Anterior cingulate cortex (tissue), 58 donors: Measurements from ENCODE around the gene CMBL.
"Not testable (repeated sequence)": the region's sequence is repeated elsewhere in the genome, so short reads cannot be mapped to it uniquely, and the experiment has no call there.

ENCODE experiments used
- DNase-seq, 58 donors: peaks; one replicate each; lab custom pipeline; 2025; lab: John Stamatoyannopoulos, UW

The CMBL gene

DNA sequence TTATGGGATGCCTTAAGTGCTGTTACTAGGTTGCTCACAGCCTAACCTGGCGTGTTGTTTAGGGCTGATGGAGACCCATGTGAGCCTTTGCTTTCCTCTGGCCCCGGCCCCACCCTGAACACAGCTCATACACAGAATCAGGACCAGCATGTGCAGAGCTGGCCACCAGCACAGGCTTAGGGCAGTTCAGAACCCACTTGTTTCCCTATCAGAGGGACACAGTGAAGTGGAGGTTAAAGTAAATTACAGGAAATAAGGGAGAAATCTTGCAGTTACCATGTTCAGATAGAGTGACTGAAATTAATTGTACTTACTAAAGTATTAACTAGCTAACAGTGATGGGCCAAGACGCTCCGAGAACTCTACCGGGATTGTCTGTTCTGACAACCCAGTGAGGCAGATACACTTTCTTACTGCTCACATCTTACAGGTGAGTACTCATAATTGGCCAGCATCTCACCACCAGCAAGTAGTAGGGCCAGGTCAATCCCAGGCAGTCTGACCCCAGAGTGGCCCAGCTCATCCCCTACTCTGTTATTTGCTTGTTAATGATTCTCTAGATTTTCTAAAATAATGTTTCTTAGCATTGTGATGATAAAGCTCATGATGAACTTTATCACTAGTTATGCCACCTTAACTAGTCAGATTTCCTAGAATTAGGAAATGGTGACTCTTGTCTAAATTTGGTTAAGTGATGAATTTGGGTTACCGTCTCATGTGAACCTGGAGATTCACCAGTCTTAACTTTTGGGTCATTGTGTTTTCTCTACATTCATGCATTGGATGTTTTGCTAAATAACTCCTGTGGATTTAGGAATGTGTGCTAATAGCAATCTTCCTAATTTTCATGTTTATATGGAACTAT is 42.2 kb downstream of the CMBL start:
- DNase-seq = no peak

DNA sequence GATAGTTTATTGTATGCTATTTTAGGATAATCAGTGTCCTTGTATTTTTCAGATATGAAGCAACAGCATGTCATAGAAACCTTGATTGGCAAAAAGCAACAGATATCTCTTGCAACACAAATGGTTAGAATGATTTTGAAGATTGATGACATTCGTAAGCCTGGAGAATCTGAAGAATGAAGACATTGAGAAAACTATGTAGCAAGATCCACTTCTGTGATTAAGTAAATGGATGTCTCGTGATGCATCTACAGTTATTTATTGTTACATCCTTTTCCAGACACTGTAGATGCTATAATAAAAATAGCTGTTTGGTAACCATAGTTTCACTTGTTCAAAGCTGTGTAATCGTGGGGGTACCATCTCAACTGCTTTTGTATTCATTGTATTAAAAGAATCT is 43.1 kb downstream of the CMBL start:
- DNase-seq = no peak

GRCh38 chr5:10262995-10263394 is 44.7 kb downstream of the CMBL start:
- DNase-seq = no peak

DNA sequence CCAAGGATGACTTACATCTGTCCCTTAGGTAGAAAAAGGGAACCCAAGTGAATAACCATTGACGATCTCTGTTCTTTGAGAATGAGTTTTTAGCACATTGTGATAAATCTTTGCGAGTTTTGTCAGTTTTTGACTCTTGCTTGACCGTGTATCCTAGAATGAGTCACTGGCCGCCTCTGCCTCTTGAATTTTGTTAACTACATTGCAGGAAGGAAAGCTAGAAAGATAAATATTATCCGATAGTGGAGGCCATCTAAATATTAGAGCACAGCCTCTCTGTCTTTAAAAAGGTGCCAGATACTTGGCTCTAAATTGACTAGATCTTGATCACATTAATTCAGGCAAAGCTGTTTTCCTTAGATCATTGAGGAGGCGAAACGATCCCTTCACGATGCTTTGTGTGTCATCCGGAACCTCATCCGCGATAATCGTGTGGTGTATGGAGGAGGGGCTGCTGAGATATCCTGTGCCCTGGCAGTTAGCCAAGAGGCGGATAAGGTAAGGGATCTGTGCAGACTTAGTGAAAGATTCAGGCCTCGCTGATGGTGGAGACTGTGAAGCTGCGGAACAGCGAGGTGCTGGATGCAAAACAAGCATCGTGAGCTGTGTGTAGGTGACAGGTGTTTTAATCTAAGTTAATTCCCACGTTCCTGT is 45.5 kb downstream of the CMBL start:
- peak in 2 of 58 donors; percentile 9 to 27 for DNase-seq

- DNase-seq = no peak
Observed at GRCh38 chr5:10261065-10261464, 46.6 kb downstream of the CMBL start.

DNA sequence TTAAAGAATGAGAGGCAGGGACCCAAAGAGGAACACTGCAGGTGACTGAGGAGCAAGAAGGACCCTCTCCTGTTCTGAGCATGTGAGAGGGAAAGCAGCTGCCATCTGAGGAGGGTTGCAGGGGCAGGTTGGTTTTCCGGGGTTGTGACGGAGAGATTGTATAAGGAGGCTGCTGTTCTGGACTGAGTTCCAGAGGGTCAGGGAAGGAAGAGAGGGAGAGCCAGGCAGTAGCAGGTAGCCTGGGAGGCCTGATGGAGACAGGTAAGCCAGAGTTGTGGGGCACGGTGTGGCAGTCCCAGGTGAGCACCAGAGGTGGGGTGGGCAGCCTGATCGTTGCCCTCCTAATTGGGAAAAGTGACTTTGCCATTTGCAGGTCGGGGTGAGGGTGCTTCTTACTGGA is 47.8 kb downstream of the CMBL start:
- no peak for DNase-seq

GRCh38 chr5:10257870-10258269 is 49.8 kb downstream of the CMBL start:
- DNase-seq = no peak

DNA sequence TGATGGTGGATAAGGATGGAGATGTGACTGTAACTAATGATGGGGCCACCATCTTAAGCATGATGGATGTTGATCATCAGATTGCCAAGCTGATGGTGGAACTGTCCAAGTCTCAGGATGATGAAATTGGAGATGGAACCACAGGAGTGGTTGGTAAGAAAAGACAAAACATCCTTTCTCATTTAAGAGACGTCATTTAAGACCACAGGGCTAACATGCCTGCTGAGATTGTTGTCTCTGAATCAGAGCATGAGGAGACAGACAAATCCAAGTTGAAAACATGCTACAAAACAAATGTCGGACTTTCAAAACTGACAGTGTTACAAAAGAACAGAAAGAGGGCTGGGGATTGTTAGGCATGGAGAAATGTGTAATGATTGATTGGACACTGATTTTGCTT is 53.0 kb downstream of the CMBL start:
- no peak for DNase-seq

- no peak for DNase-seq
Observed at GRCh38 chr5:10253390-10253789, 54.3 kb downstream of the CMBL start.

DNA sequence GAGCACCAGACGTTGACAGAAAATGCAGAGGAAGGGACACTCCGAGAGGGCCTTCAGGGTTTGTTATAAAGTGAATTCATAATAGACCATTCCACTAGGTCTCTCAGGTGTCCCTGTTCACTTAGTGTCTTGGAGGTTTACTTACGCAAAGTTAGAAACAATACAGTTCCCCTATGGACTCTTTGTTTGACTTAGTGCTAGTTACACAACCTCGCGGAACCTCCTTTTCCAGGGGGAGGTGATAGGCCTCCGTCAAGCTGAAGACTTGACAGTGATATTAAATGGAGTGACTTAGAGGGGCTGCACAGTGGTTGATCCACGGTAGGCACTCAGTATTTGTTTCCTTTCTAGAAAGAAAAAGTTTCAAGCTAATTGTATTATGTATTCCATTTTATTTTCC is 56.3 kb downstream of the CMBL start:
- DNase-seq = no peak

- DNase-seq = no peak
Observed at GRCh38 chr5:10250806-10251276, 56.9 kb downstream of the CMBL start.

DNA sequence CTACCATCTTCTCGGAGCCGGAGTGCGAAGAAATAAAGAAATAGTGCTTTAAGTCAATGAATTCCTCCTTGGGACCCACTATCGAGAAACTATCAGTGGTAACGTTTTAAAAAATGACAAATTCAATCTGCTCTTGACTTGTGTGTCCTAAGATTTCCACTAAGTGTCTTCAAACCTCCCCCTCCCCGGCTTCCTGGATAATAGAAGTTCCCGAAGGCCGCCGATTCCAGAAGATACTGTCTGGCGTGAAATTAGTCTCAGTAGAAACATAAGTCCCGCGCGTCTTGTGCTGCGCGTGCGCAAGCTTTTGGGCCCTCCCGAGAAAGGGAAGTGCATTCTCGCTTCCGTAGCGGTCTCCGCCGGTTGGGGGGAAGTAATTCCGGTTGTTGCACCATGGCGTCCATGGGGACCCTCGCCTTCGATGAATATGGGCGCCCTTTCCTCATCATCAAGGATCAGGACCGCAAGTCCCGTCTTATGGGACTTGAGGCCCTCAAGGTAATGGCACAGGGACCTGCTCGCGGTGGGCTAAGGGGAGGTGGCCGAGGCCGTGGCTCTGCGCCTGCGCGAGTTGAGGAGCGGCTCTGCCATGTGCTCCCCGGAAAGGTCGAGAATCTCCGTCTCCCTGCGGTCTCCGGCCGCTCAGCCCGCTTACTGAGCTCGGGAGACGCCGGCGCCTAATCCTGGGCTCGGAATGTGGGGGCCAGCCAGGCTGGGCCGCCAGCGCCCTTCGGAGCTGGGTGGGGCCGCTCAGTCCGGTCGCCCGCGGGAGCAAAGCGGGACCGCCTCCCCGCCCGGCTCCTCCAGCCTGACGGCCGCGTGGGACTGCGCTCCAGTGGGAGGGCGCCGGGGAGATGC is 57.5 kb downstream of the CMBL start, which contains the start of gene CCT5:
CCT5 (plus strand) TSS at position 333 of the 858 bp plus-strand sequence; CDS start at position 394, 61 bp downstream.
- DNase-seq = peak; percentile 72 to 96 (median 88)

DNA sequence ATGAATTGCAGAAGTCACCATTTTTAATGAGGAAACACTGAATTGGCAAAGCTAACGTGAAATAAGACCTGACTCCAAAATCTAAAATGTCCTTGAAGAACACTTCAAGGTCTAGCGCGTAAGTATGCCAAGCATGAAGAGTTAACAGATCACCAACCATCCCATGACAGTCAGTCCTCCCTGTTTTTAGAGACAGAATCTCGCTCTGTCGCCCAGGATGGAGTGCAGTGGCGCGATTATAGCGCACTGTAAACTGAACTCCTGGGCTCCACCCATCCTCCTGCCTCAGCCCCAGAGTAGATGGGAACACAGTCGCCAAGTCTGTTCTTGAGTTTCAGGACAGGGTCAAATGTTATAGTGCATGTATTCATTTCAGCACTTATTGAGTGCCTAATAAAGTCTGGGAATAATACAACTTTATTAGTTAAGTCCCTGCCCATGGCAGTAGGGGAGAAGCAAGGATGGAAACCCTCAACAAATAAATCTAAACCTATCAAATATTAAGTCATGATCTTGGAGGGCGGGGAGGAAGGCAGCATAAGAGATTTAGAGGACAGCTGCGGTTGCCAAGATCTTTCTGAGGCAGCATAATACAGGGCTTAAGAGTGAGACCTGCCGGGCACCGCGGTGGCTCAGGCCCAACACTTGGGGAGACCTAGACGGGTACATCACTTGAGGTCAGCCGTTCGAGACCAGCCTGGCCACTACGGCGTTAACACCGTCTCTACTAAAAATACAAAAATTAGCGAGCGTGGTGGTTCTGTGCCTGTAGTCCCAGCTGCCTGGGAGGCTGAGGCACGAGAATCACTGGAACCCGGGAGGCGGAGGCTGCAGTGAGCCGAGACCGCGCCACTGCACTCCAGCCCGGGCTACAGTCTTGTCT is 59.1 kb downstream of the CMBL start:
- peak in 3 of 58 donors; percentile 18 to 32 (median 30) for DNase-seq

DNA sequence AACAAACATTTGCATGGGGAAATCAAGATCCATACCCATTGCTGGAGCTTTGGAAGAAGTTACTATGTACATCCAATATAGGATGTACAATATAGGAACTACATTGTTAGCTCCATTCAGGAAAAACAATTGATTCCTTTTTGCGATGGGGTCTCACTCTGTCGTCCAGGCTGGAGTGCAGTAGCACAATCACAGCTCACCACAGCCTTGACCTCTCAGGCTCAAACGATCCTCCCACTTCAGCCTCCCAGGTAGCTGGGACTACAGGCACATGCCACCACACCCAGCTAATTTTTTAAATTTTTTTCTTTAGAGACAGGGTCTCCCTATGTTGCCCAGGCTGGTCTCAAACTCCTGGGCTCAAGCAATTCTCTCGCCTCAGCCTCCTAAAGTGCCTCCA is 60.5 kb downstream of the CMBL start:
- DNase-seq = not testable (repeated sequence)

DNA sequence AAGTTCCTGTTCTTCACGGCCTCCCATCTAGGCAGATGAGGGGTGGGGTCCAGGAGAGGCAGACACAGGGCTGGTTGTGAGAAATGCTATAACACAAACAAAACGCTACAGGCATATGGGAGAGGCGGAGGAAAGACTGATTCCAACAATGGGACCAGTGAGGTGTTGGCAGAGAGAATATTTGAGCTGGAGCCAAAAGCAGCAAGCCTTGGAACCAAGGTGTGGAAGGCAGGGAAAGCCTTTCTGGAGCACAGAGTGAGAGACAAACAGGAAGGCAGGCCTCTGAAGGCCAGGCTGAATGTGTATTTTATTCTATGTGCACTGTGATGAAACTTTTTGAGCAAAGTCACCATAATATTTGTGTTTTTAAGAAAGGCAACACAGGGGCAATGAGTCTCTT is 60.9 kb downstream of the CMBL start:
- DNase-seq = no peak

GRCh38 chr5:10244342-10244944 is 63.3 kb downstream of the CMBL start:
- DNase-seq = no peak

- DNase-seq = no peak
Observed at GRCh38 chr5:10243660-10244240, 64.0 kb downstream of the CMBL start.

GRCh38 chr5:10235350-10235749 is 72.4 kb downstream of the CMBL start:
- no peak for DNase-seq

DNA sequence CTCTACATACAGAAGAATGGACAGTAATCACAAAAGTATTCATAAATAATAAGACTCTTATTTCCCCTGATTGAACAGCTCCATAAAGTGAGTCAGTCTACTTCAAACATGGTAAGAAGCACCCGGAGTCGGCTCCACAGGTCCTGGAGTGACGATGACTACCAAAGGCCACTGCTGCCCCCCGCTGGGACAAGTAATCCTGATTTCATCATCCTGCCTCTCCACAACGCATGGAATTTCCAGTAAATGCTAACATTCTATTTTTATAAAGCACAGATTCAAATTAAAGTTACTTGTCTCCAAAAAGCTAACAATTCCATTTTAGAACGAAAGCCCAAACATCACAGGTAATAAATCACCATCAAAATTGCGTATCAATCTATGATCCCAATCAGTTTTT is 74.2 kb downstream of the CMBL start:
- peak in 32 of 58 donors; percentile 3 to 58 (median 16) for DNase-seq
